Measurements from ENCODE around the gene CCDC57.

Gene CCDC57

GRCh38 chr17:82061047-82061925 is 151.4 kb downstream of the CCDC57 start:
- no peak for DNase-seq (ENCODE audit: low read depth, low spot score)

DNA sequence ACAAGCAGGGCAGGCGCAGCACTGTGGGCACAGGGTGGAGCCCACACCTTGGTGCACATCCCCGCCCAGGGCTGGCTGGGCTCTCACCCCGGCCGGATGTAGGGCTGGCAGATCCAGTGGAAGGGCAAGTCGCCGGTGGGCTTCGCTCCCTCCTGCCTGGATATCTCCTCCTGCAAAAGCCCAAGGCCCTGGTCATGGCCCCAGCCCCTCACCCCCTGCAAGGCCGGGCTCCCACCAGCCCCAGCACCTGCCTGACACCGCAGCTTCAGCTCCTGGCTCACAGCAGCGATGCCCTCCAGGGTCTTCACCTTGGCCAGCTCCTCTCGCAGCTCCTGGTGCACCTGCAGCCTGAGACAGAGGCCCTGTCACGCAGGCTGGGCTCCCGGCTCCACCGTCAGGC is 152.0 kb downstream of the CCDC57 start:
- no peak for DNase-seq (ENCODE audit: low read depth, low spot score)

- no peak for DNase-seq (ENCODE audit: low read depth, low spot score)
Observed at GRCh38 chr17:82060001-82060380, 152.7 kb downstream of the CCDC57 start.

GRCh38 chr17:82059272-82060000 is 153.2 kb downstream of the CCDC57 start:
- no peak for DNase-seq (ENCODE audit: low read depth, low spot score)

GRCh38 chr17:82058855-82059249 is 153.8 kb downstream of the CCDC57 start:
- DNase-seq (ENCODE audit: low read depth, low spot score) = no peak

DNA sequence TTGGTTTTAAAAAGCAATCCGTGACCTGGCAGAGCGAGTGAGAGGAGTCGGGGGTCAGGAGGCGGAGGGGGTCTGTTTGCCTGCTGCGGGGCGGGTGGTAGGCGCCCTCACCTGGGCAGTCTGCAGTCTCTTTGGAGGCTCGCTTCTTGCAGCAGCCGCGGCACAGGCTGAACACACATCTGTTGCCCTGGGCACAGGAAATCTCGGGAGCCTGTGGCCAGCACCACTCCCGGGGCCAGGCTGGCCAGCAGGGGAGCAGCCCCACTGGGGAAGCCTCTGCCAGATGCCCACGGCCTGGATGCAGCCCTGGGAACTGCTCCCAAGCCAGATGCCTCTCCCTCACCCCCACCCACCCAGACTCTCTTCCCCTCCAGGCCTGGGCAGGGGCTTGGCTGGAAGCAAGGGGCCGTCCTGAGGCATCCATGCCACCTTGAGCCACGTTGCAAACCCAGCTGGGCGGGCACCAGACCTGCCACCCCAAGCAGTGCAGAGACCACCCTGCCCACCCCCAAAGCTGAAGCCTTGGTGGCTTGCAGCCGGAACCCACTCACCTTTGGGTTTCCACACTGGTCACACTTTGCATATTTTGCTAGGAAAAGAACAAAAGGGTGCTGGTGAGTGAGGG is 154.3 kb downstream of the CCDC57 start:
- no peak for DNase-seq (ENCODE audit: low read depth, low spot score)

DNA sequence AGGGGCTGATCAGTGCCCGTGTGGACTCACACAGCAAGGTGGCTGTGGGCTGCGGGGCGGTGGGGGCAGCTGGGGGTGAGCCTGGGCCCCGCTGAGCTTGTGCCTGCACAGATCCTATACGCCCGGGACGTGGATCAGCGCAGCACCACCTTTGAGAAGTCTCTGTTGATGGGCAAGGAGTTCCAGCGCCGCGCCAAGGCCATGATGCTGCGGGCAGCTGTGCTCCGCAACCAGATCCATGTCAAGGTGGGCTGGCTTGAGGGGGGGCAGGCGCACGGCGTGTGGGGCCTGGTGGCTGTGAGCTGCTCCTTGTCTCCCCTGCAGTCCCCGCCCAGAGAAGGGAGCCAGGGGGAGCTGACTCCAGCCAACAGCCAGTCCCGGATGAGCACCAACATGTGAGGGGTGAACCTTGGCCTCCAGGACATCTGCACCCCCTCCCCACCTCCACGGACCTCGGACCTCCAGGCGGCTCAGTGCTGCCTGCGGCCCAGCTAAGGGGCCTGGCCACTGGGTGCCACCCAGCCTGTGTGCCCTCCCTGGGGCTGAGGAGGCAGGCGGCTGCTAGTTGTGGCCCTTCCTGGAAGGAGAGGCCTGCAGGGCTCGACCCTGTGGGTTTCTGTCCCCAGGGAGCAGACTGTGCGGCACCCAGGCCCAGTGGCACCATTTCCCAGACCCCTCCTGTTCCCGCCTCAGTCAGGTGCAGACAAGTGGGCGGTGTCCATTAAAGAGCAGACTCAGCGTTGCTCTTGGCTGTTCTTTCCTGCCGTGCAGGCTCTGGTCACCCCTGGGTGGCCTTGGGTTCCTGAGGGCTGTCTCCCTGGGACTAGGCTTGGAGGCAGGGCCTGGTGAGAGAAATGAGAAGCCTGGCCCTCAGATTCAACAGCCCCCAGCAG is 155.7 kb downstream of the CCDC57 start:
- no peak for DNase-seq (ENCODE audit: low read depth, low spot score)

DNA sequence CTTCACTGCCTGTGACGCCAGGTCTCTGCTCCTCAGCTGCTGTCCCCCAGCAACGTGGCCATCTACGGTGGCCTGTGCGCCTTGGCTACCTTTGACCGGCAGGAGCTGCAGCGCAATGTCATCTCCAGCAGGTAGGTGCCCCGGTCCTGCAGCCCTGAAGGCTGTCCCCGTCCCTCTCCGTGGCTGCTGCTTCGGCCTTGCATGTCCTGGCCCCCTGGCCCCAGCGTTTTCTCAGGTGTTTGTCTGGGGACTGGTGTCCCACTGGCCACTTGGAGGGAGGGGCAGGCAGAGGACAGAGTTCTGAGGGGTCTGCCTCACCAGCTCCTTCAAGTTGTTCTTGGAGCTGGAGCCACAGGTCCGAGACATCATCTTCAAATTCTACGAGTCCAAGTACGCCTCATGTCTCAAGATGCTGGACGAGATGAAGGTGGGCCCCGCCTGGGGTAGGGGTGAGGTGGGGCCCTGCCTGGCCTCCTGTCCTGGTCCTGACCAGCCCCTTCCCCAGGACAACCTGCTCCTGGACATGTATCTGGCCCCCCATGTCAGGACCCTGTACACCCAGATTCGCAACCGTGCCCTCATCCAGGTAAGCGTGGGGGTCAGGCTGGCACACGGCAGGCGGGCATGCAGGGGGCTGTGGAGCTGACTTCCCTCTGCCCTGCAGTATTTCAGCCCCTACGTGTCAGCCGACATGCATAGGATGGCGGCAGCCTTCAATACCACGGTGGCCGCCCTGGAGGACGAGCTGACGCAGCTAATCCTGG is 156.5 kb downstream of the CCDC57 start:
- no peak for DNase-seq (ENCODE audit: low read depth, low spot score)

DNA sequence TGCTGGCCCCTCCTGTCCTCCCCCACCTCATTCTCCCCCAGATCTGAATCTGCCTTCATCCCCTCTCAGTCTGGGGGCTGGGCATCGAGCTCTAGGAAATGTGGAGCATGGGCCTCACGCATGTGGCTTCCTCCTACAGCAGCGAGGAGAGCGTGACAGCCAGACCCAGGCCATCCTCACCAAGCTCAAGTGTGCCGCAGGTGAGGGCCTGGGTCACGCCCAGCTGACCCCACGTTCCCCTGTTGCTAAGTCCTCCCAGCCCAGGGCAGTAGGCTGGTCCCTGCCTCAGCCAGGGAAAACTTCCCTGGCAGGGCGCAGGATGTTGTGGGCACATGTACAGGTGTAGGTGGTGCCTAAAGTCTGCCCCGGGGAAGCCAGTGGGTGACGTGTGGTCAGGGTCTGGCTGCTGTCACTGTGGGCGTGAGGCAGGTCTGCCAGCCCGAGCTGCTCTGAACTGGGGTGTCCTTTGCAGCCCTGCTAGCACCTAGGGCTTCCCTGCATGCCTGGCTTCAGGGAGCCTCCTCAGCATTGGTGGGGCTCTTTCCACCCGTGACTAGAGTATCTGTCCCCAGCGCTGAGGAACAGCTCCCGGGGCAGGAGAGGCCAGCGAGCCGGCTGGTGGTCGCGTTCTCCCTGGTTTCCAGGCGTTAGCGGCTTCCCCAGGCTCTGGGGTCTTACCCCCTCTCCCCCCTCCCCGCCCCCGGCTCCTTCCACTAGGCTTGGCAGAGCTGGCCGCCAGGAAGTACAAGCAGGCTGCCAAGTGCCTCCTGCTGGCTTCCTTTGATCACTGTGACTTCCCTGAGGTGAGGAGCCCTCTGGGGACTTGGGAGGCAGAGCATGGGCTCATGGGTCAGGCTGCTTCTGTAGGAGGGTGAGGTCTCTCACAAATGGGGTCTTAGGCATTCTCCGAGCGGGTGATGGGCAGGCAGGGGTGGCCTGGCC is 157.3 kb downstream of the CCDC57 start:
- no peak for DNase-seq (ENCODE audit: low read depth, low spot score)

- DNase-seq (ENCODE audit: low read depth, low spot score) = no peak
Observed at GRCh38 chr17:82054351-82055022, 158.2 kb downstream of the CCDC57 start.

DNA sequence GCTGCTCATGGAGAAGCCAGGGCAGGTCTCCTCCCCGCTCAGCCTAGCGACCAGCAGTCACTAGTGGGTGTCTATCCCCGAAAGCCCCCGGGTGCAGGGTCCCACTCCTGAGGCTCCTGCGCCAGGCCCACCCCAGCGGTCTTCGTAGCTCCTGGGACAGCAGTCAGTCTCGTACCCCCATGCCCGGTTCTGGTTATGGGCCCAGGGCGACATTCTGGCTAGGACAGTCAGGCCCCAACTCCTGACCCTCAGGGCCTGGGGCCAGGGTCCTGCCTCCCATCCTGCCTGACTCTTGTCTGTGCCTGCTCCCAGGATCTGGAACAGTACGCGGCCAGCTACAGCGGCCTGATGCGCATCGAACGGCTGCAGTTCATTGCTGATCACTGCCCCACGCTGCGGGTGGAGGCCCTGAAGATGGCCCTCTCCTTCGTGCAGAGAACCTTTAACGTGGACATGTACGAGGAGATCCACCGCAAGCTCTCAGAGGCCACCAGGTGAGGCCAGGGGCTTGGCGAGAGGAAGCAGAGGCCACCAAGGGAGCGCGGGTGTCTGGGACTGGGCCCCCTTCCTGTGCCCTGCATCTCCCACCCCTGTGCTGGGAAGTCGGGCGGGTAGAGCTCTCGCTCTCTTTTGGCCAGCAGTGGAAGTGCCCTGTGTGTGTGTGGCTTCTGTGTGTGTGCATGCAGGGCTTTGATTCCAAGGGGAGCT is 158.9 kb downstream of the CCDC57 start:
- DNase-seq (ENCODE audit: low read depth, low spot score) = no peak

DNA sequence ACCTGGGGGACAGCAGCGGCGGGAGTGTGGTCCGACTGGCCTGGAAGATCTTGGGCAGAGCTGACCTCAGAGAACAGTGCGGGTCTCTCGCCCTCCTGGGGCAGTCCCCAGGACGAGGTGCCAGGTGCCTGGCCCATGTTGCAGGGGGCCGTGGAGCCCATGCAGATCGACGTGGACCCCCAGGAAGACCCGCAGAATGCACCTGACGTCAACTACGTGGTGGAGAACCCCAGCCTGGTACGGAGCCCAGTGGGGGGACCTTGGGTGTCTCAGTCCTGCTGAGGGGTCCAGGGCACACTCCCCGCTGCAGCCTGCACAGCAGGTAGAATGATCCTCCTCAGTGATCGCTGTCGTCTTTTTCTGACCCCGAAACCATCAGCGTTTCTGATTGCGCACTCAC is 159.5 kb downstream of the CCDC57 start:
- DNase-seq (ENCODE audit: low read depth, low spot score) = no peak

- DNase-seq (ENCODE audit: low read depth, low spot score) = no peak
Observed at GRCh38 chr17:82052638-82053059, 160.0 kb downstream of the CCDC57 start.

DNA sequence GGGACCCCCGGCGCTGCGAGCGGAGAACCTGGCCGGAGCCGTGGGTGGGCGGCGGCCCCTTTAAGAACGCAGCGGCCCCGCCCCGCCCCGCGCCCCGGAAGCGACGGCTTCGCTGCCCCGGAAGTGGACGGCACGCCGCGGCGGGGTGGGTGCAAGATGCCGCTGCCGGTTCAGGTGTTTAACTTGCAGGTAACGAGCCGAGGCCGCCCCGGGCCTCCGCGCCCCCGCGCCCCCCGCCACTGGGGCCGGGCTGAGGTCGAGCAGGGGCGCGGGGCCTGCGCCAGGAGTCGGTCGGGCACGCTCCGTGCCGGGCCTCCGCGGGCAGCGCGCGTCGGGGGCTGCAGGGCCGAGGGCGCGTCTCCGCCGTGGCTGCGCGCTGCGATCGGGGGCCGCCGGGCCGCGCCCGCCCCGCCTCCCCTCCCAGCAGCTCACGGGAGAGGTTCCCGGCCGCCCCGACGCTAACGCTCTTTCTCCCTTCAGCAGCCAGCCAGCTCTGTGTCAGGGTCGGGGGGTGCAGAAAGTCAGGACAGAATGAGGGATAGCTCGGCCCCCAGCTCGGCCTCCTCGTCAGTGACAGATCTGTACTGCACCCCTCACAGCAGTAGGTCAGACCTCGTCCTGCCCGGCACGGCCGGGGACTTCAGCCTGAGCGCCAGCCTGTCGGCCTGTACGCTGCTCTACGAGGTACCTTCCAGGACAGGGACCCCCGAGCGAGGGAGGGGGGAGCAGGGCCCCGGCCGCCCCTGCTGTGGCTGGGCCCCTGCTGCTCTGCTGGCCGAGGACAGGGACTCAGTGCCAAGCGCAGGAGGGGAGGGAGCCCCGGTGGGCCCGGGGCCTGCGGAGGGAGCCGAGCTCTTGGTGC is 160.6 kb downstream of the CCDC57 start, which contains the start of the genes GPS1 and RFNG:
GPS1 (plus strand) TSS at position 123 of the 862 bp plus-strand sequence; CDS start at position 157, 34 bp downstream.
RFNG (minus strand) TSS at position 36 of the 862 bp plus-strand sequence. CDS start 45 bp downstream, outside the sequence.
- peak; percentile 80 for DNase-seq (ENCODE audit: low read depth, low spot score)

All from activated naive CD8-positive, alpha-beta T cell treated with anti-CD3 and anti-CD28 coated beads, Interleukin-2, amount 50 U/mL, for 16 hours (primary cell).